Activated CD4-positive, alpha-beta T cell treated with anti-CD3 and anti-CD28 coated beads, Interleukin-2, Interleukin-6, amounts not matched to agents 100 ng/mL and 50 ng/mL, durations not matched to agents 16 hours and 8 hours (primary cell): ENCODE data around the gene NRAP.
"Not testable (repeated sequence)": the region's sequence is repeated elsewhere in the genome, so short reads cannot be mapped to it uniquely, and the experiment has no call there.

Source experiments
- DNase-seq: peaks from one replicate; pipeline ENCODE4 v3.0.0-alpha.2; 2020

NRAP gene

DNA sequence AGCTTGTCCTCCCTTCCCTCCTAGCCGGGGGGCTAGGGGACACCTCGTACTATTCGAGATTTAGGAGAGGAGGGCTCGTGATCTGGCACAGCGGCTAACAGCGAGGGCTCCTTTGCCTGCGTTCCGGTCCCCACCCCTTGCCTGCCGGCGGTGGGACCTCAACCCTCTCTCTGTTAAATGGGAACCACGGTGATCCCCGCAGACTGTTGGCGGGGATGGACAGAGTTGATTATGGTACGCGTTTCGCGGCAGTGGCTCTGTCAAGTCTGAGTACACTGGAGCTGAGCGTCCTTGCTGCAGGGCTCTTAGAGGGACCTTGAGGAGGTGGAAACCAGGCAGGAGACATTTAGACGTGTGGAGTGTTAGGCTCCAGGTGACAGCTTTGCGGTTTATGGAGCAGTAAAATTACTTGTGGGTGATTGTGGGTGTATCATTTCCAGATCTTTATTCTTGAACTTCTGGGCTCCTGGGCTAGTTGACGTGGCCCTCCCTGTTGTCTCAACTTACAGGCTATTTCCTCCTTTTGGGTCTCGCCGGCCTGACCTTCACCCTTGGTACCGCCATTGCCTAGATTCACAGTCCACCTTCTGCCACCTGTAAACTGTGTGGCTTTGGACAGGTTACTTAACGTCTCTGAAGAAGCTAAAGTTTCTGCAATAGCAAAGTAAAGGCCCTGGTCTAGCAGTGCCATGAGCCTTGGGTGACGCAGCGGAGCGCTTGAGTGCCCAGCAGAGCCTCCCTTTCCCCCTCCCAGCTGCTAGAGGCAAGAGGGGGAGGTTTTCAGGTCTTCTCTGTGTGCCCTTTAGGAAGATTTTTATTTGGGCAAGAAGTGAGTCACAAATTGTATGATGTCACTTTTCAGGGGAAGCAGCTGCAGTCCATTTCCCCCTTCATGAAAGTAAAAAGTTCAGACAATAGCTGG lies 16.6 kb upstream of the NRAP start:
- peak; percentile 35 for DNase-seq

DNA sequence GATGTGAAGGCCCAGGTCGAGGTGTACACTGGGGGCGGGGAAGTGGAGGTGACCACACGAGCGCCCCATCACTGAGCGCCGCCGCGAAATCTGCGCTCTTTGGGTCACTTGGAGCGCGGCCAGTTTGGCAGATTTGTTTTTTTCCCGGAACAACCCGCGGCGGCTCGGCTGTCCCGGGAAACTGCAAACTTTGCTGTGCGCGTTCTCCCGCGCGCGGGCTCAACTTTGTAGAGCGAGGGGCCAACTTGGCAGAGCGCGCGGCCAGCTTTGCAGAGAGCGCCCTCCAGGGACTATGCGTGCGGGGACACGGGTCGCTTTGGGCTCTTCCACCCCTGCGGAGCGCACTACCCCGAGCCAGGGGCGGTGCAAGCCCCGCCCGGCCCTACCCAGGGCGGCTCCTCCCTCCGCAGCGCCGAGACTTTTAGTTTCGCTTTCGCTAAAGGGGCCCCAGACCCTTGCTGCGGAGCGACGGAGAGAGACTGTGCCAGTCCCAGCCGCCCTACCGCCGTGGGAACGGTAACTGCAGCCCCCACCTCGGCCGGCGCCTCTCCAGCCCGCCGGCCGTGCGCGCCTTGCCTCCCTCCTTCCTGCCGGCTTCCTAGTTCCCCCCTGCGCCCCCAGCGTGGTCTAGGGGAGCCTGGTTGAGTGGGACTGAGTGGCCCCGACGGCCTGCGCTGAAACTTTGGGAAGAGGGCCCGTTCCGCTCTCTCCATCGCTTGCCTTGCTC lies 15.8 kb upstream of the NRAP start, which contains the start of gene CASP7:
Gene CASP7 (plus strand): TSS at position 450 of the 727 bp plus-strand sequence. CDS start 17,582 bp downstream, outside the sequence.
- peak; percentile 86 for DNase-seq

DNA sequence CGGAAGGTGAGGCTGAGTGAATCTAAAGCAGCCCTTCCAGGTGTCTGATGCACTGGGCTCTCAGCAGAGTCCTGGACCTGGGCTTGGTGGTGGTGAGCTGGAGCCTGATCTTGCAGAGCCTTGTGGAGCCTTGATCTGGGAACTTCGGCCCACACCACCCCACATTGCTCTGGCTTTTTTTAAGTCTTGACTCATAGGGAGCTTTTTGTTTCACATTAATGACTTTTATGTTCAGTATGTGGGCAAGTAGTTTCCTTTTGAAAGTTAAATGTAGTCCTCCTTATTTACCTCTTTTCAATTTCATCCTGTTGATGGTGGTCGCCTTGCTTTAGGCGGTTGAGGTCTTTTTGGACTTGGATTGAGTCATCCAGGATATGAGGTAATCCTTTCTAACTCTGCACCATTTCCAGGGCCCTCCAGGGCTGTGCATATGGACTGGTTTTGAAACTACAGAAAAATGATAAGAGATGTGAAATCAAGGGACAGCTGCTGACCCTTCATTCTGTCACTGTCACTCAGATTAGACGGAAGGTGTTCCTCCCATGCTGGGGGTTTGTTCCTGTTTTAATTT lies 2.9 kb upstream of the NRAP start:
- peak; percentile 68 for DNase-seq

DNA sequence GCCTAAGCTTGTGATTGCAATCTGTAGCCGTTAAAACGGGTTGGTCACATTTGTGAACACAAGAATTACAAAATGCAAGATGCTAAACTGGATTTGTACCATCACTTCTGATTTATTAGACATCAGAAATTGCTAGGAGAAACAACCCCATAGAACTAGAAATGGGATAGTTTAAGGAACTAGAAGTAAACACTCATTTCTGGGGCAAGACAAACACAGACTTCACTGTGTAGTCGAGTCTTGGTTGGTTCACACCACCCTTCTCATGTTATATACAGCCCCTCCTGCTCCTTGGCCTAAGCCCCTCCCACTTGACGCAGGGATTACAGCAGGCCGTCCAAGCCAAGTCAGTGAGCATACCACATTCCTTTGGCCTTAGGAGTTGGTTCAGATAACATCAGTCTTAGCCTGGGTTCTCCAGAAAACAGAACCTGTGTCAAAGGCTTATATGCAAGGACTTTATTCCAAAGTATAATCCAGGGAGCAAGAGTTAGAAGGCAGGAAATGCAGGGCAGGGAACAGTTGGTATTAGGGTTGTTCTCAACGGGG lies 2.0 kb upstream of the NRAP start:
- DNase-seq: no peak

DNA sequence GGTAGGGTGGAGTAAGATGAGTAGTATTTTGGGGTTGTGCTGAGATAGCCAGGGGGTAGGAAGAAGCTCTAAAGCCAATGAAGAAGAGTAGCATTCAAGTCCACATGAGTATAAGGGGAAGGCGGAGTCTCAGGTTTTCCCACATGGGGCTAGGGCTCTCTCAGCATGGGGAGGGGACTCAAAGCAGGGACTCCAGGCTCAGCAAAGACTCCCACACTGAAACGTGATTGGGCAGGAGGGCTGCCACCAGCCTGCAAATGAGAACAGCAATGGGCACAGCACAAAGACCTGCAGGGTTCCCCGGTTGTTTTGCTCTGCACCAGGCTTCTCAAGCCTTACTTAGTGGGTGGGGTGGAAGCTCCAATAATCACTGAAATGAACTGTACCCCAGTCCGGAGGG lies 1.5 kb upstream of the NRAP start:
- no peak for DNase-seq

DNA sequence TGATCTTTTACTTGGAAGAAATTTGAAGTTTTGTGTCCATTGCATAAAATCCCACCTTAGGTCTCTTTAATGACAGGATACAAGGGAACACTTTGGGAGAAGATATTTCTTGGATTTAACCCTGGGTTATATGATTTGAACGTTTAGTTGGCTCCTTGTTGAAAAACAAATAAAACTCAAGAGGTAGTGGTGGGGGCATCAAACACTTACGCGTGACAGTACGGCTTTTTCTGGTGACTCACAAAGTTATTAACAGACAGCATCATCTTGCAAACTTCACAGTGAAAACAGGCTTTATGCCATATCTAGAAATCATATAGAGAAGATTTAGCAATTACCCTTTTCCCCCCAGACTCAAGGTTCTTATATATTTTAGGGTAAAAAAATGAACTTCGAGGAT lies 699 bp downstream of the NRAP start:
- no peak for DNase-seq

DNA sequence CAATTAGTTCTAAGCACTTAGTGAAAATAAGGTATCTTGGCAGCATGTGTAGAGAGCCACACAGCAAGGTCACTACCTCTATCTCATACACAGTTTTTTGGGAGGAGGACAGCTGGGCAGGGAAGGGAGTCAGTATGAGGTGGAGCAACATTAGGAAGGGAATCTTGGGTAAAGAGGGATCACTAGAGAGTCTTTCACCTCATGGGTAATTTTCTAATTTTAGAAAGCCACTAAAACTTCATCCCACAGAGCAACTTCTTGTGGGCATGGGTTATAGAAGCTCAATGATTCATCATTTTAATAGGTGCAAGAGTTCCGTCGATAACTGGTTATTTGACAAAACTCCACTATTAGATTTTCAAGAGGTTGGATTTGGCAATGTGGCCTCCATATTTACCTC lies 2.5 kb downstream of the NRAP start:
- DNase-seq: no peak

DNA sequence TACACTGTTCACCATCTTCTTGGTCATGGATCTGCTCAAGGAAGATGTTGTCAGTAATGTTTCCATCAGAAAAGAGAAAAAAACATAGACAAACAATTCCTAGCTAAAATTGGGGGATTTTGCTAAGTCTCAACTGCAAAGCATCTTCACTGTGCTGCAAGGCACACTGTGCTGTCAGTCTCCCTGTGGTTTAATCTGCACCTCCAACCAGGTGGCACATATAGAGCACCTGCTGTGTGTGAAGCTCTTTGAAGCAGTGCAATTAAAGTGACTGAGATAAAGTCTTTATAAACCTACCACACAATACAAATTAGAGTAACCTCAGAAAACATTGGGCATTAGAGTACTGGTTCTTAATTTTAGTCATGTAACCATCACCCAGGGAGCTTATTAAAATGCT lies 6.3 kb downstream of the NRAP start:
- no peak for DNase-seq

DNA sequence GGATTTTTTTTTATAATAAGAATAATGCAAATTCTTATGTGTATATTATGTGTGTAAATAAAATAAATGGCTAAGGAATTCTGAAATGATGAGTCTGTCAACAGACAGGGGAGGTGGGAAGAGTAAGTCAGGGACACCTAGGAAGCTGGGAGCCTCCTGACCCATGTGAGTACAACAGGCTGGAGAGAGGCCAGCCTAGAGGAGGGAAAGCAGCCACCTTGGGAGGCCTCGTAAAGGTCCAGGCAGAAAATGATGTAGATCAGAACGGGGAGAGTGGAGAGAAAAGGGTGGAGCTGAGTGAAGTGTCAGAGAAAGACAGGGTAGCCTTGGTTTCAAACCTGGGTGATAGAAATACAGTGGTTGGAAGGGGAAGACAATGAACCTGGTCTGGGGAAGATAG lies 6.9 kb downstream of the NRAP start:
- no peak for DNase-seq

DNA sequence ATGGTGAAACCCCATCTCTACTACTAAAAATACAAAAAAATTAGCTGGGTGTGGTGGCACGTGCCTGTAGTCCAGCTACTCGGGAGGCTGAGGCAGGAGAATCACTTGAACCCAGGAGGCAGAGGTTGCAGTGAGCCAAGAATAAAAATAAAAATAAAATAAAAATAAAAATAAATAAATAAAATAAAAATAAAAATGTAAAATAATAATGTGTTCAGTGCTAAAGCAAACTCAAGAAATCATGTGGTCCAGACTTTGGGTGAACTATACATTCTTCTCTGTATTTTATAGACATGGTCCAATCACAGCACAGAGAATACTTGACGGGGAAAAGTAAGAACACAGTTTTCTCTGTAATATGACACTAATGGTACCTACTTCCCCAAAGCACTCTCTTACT lies 11.4 kb downstream of the NRAP start:
- DNase-seq: not testable (repeated sequence)

DNA sequence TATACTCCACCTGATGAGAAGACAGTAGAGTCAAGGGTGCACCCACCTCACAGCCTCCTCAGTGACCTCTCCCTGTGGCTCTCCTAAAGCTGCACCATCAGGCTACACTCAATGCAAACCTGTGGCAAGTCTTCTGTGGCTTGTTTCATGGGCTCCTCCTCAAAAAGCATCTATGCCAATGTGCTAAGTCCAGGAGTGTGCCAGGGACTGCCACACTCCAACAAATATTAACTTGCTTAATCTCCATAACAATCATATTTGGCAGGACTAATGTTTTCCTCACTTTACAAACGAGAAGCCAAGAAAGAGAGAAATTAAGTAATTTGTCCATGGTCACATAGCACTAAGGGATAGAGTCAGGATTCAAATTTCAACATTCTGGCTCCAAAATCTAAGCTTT lies 11.9 kb downstream of the NRAP start:
- no peak for DNase-seq

DNA sequence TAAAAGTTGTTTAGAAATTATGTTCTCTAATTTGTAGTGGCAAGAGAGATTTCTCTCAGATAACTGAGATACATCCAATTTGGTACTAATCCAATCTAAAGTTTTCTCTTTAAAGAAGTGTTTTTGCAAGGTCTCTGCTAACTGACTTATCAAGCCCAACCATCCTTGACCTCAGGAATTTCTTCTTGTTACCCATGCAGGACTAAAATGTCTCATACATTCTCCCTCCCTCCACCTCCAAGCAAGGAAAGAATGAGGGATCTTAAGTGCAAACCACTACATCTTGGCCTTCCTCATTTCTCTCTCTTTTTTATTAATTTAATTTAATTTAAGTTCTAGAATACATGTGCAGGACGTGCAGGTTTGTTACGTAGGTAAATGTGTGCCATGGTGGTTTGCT lies 12.8 kb downstream of the NRAP start:
- no peak for DNase-seq

DNA sequence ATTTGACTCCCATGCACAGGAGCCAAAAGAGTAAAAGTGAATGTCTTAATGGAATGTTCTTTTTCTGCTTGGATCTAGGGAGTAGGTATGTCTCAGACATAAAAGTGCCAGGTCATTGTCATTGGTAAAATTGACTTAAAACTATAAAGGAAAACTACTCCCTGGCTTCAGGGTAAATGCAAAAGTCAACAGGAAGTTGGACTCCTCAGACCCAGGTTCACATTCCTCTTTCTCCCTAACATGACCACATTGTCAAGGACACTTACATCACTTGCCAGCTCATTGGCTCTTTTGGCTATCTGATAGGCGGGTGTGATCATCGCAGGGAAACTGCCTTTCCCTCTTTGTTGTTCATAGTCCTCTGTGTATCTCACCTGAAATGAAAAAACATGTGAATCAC lies 13.7 kb downstream of the NRAP start:
- DNase-seq: no peak

DNA sequence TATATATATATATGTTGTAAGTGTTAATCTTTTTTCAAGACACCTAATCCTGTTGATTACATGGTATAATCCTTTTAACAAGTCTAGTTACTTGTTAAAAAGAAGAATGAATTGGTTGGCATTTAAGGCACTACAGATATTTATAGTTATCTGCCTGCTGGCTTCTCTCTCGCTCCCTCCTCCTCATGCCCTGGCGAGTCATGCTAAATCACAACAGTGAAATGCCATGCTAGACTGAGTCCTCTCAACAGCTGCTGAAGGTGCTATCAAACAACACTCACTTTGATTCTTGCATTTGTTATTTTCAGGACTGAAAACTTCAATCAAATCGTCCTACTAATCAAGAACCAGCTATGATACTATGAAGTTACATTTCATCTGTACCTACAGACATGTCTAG lies 15.4 kb downstream of the NRAP start:
- DNase-seq: no peak

DNA sequence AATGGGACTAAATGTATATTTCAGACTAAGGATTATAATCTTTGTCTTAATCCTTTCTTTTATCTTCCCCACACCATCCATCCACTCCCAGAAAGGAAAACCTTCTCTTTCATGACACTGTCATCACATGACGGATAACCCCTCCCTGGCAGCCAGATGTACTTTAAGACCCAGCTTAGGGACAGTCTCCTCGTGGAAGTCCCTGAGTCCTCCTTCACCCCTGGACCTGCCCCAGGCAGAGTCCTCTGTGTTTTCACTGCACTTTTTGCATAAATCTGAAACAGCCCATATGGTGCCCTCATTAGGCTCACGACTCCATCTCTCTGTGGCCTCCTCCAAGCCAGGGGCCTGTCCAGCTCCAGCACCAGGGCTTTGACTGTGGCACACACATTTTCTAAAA lies 16.0 kb downstream of the NRAP start:
- no peak for DNase-seq

DNA sequence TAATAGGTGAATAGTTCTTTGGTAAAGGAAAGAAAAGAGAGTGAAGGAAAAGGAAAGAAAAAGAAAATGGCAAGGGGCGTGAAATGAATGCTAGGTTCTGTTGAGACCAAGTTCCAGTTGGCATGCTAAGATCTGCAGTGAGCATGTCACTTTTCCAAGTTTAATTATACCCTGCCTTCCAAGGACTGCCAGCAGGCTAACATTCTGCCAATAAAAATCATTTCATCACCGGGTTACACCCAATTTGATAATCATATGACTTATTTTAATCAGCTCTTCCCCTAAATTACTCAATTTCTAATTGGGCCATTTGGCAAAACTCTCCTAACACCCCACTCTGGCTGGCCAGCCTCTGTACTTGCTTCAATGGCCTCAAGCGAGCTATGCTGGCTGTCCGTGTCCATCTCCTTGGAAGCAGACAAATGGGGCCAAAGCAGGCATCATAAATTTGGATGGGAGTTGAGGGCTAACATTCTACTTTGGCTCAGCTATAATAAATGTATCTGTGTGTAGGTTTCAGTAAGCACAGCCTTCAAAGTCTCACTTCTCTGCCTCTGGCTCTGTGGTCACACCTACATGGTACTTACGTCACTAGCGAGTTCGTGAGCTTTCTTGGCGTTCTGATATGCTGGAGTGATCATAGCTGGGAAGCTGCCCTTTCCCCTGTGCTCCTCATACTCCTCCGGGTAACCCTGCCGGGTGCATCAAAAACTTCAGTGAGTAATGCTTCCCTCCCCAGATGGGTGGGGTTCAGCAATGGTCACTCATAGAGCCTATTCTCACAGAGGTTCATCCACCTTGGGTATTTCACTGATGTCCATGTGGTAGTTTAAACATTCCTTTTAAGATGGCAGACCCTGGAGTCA lies 17.3 kb downstream of the NRAP start:
- DNase-seq: no peak

DNA sequence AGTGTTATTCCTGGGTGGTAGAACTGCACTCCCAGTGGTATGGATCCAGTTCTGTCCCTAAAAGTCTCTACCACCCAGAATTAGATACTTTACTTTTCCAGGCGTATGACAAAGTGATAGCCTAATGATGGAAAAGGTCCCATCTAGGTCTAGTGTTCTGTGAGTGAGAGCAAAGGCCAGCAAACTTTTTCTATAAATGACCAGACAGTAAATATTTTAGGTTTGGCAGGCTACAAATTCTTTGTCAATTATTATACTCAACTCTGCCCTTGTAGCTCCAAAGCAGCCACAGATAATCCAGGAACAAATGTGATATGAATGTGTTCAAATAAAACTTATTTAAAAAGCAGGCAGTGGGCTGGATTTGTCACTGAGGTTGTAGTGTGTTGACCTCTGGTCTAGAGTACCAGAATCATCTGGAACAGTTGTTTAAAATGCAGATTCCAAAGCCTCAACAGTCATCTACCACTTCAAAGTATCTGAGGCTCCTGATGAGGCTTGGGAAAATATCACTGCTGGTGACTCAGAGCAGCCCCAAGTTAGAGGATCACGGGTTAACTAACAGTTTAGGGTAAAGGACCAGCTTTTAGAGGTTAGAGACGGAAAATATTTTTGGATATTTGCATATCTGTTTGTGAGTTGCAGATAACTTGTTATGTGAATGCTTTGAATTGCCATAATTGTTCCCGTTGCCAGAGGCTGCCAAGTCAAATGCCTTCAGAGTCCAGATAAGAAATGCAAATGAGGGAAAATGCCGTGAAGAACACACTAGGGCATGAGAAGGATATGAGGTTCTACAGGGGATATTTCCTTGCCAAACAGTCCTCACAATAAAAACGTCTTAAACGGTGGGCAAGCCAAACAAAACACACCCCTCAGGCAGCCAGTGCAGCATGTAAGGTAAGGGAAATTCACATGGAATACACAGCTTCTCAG lies 19.4 kb downstream of the NRAP start:
- DNase-seq: no peak

DNA sequence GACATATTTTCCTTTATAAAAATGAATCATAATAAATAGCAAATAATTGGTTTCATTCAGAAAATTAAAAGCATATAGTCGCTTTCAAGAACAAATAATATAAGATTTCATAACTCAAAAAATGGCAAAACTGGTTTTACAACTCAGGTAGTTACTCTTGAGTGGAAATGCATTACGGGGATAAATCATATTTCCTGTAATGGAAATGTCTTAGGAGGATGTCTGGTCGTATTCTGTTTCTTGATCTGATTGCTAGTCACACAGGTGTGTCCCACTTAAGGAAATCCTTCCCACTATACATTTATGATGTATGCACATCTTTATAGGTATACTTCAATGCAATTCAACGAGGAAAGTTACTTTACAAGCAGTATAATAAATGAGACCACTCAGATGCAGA lies 20.7 kb downstream of the NRAP start:
- DNase-seq: no peak

DNA sequence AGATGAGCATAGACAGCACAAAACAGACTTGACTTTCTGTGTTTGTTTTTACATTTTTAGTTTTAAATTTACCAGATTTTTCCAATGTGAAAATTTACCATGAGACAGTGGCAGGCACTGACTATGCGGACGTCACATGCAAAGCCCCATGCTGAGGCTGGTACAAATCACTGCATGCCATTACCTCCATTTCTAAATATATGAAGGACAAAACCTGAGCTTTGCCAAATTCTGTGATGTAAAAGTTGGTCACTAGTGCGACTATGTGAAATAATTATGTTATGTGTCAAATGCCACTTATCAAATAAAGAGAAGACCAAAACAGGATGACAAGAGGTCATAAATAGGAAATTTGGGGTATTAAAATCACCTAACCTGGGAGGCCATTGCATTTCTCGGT lies 22.1 kb downstream of the NRAP start:
- no peak for DNase-seq

DNA sequence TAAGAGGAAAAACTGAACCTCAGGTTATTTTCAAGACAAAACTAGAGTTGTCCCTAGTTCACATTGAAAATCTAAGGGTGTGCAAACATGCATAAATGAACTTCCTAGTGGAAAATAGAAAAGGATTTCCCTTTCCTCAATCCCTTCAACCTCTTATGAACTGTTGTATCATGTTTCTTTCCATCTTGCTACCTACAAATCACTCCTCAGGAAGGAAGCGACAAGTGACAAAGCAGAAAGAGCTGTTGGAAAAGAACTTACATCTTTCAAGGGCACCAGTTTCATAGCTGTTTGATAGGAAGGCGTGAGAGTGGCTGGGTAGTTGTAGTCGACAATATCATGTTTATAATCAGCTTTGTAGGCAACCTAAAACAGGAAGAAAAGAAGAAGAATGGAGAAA lies 23.9 kb downstream of the NRAP start:
- DNase-seq: no peak

DNA sequence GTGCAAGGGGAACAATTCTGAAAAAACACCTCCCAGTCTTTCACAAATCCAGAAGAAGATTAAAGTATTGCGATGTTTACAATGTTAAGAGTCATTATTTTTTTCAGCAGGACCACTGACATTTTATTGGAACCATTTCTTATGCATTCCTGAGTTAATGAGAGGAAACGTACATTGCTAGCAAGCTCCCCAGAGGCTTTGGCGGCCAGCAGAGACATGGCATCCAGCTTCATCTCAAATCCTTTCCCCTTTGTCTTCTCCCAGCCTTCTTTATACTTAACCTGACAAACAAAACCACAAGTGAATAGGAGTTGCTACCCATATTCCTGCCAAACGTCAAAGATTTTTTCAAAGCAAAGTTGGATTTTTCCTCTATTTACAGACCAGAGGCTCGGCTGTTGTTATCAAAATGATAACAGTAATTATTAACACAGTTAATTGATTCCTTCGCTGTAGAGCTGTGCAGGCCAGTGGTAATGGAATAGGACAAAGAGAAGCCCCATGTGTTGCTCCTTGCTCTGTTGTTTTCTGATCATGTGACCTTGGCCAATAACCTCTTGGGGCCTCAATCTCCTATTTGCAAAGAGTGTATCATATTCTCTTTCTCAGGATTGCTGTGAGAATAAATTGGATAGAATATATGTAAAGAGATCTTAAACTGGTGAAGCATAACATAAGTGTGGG lies 32.0 kb downstream of the NRAP start:
- no peak for DNase-seq
